Esophagus muscularis mucosa (tissue), 4 donors: ENCODE measurements around the gene OSBPL10. TPM values are rescaled to one million over a fixed set of nuclear protein-coding genes. Genes with fewer than 3 reads are reported as not detected.
"Not testable (repeated sequence)": the region's sequence is repeated elsewhere in the genome, so short reads cannot be mapped to it uniquely, and the experiment has no call there.

Experiments used
- DNase-seq: peaks from one replicate; pipeline ENCODE4 v3.0.0-alpha.2; 2017; ENCODE audit errors: extremely low spot score
- H3K27ac ChIP-seq, 4 donors: fragments of 200-600 bp; sonication (generic); replicated peaks in 1 of 4; 1 replicate in 3 of 4; 2 replicates in 1 of 4; pipeline ENCODE4 v1.5.1; 2016 to 2019; ENCODE audit warnings: mild to moderate bottlenecking in 1 of 4
- H3K27me3 ChIP-seq, 4 donors: fragments of 200-600 bp; sonication (generic); one replicate each; pipeline versions ENCODE4 v1.5.1 to v1.6.0; 2016 to 2019
- H3K36me3 ChIP-seq, 4 donors: fragments of 200-600 bp; sonication (generic); one replicate each; pipeline ENCODE4 v1.5.1; 2016 to 2019
- H3K4me1 ChIP-seq, 4 donors: fragments of 200-600 bp; sonication (generic); one replicate each; pipeline ENCODE4 v1.5.1; 2016 to 2019
- H3K4me3 ChIP-seq, 4 donors: fragments of 200-600 bp; sonication (generic); 1 replicate in 2 of 4; 2 replicates in 2 of 4; pipeline ENCODE4 v1.5.1; 2016 to 2019; ENCODE audit warnings: mild to moderate bottlenecking in 4 of 4, moderate library complexity in 1 of 4
- H3K9me3 ChIP-seq, 4 donors: fragments of 200-600 bp; sonication (generic); 1 replicate in 3 of 4; 2 replicates in 1 of 4; pipeline ENCODE4 v1.5.1; 2016 to 2019
- EP300 ChIP-seq: sonication (generic); formaldehyde crosslinking; IDR thresholded peaks from one replicate; pipeline ENCODE4 v1.6.1; 2017; ENCODE audit warnings: antibody characterized with exemption
- POLR2A ChIP-seq: fragments of 450-650 bp; IDR thresholded peaks from one replicate; pipeline ENCODE4 v1.6.1; 2017; ENCODE audit warnings: antibody characterized with exemption, moderate library complexity, mild to moderate bottlenecking, low read depth
- POLR2AphosphoS5 ChIP-seq, 2 donors: sonication (generic); formaldehyde crosslinking; IDR thresholded peaks; one replicate each; pipeline ENCODE4 v1.6.1; 2017; ENCODE audit warnings: antibody characterized with exemption in 2 of 2
- WGBS: methylation state at CpG from one replicate; pipeline ENCODE4 v1.1.5; 2018; 5-methylcytosine and 5-hydroxymethylcytosine counted together
- intact Hi-C: fragments of 100-400 bp; cut with DNase I; formaldehyde crosslinking; loops from one replicate; pipeline ENCODE4 v1.15.1; 2023
- total RNA-seq, 4 donors: library from RNA; depleted of rRNA; stranded (reverse); fragments of >200 nt; gene quantifications; one replicate each; pipeline versions ENCODE4 v1.1.0 to v1.2.1, GENCODE V29; 2016
- TF ChIP-seq, protein P1 (sequence below), 3 experiments: fragments of 200-600 bp in 2 of 3; fragments of 450-650 bp in 1 of 3; sonication (generic) in 2 of 3; IDR thresholded peaks; one replicate each; pipeline ENCODE4 v1.5.1; 2017 to 2019; ENCODE audit warnings: antibody characterized with exemption in 3 of 3, mild to moderate bottlenecking in 2 of 3, moderate library complexity in 1 of 3

OSBPL10 gene
- total RNA-seq, 4 donors from 2014 or later: 6.3 to 12.2 (median 7.6) TPM

DNA sequence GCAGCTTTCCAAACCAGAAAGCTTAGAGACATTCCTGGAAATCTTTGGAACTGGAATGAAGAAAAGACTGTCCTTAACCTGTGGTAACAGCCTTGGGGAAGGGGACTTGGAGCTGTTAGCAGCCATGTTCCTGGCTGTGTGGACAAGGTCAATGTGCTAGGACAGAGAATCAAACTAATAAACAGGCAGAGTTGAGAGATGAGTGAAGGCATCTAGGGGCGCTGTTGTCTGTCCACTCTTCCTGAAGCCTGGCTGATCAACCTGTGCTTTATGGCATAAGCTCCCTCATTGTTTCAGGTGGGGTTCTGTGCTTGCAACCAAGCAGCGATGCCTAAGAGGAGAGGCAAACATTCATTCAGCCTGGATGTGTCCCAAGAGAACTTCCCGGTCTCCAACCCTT is 19.8 kb upstream of the OSBPL10 start:
- TF ChIP-seq, protein P1, sequence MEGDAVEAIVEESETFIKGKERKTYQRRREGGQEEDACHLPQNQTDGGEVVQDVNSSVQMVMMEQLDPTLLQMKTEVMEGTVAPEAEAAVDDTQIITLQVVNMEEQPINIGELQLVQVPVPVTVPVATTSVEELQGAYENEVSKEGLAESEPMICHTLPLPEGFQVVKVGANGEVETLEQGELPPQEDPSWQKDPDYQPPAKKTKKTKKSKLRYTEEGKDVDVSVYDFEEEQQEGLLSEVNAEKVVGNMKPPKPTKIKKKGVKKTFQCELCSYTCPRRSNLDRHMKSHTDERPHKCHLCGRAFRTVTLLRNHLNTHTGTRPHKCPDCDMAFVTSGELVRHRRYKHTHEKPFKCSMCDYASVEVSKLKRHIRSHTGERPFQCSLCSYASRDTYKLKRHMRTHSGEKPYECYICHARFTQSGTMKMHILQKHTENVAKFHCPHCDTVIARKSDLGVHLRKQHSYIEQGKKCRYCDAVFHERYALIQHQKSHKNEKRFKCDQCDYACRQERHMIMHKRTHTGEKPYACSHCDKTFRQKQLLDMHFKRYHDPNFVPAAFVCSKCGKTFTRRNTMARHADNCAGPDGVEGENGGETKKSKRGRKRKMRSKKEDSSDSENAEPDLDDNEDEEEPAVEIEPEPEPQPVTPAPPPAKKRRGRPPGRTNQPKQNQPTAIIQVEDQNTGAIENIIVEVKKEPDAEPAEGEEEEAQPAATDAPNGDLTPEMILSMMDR (IDR thresholded peaks at IDR 0.05): no peak
- TF ChIP-seq POLR2A (no peak), POLR2AphosphoS5 (IDR thresholded peaks at IDR 0.05) (no peak), EP300 (no peak)
- intact Hi-C loops: no loop called here
- 93% methylated on average over 3 of the region's 3 CpGs for WGBS
- Histone ChIP-seq H3K36me3 (no peaks in the 10 kb centered on the region), H3K4me3 (no peak overlapping the region), H3K27ac (no peak overlapping the region), H3K27me3 (no peaks in the 10 kb centered on the region), H3K9me3 (no peaks in the 10 kb centered on the region), H3K4me1 (no peaks in the 10 kb centered on the region)
- DNase-seq: no peak

DNA sequence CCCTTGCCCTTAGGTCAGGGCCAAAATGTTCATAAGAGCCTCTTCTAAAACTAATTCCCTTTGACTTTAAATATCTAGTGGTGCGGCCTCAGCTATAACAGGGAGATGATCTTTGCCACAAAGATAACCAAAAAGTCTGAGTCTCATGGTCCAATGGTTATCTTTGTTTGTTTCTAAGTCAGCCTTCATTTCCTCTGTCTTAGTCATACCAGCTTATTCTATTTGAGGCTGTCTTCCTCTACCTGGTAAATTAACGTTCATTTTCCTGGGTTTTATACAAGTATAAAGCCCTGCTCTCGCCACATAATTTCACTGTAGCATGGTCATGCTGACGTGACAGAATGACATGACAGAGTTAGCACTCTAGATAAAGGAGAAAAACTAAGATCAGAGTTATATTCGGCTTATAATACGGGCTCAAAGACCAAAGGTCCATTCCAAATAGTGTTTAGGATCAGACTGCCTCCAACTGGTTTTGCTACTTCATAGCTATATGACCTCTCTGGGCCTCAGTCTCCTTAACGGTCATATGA is 18.9 kb upstream of the OSBPL10 start:
- Histone ChIP-seq H3K27ac (no peak overlapping the region), H3K27me3 (no peaks in the 10 kb centered on the region), H3K9me3 (peaks cover 0 to 2% (median 0%) of the 10 kb centered on the region in 4 donors), H3K4me1 (no peaks in the 10 kb centered on the region), H3K36me3 (no peaks in the 10 kb centered on the region), H3K4me3 (no peak overlapping the region)
- WGBS: 88% methylated on average over 7 of the region's 7 CpGs
- TF ChIP-seq POLR2AphosphoS5 (IDR thresholded peaks at IDR 0.05): no peak
- TF ChIP-seq EP300: no peak
- no peak for TF ChIP-seq POLR2A
- TF ChIP-seq, protein P1 (IDR thresholded peaks at IDR 0.05): no peak
- intact Hi-C loops: no loop called here
- no peak for DNase-seq

GRCh38 chr3:31997500-31997899 is 16.4 kb upstream of the OSBPL10 start:
- DNase-seq: no peak
- 67% methylated on average over 6 of the region's 6 CpGs for WGBS

DNA sequence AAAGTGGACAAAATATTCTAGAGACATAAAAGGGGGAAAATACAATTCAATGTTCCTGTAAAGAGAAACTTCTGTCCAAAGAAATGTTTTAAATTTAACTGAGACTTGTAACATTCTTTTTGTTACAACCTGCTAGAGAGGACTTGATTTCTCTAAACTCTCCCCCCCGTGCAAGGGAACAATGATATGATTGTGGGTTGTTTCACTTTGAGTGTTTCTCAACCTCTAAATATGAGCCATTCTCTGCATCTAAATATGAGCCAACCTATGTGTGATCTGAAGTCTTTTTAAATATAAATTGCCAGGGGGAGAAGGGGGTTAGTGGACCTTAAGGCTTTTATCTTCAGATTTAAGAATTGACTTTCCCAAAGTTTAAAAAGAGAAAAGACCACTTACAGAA is 15.1 kb upstream of the OSBPL10 start:
- H3K27me3 ChIP-seq: no peaks in the 10 kb centered on the region
- WGBS: 79% methylated on average over 1 of the region's 1 CpG
- no peaks in the 10 kb centered on the region for H3K4me1 ChIP-seq
- intact Hi-C loops: no loop called here
- DNase-seq: no peak
- H3K9me3 ChIP-seq: peaks cover 0 to 10% (median 3%) of the 10 kb centered on the region in 4 donors
- TF ChIP-seq POLR2AphosphoS5 (IDR thresholded peaks at IDR 0.05): no peak
- no peak for TF ChIP-seq EP300
- no peaks in the 10 kb centered on the region for H3K36me3 ChIP-seq
- no peak overlapping the region for H3K4me3 ChIP-seq
- no peak overlapping the region for H3K27ac ChIP-seq

More at GRCh38 chr3:31997500-31997899, 16.4 kb upstream of the OSBPL10 start:
- intact Hi-C loops: no loop called here
- H3K4me3 ChIP-seq: no peak overlapping the region
- H3K27me3 ChIP-seq: no peaks in the 10 kb centered on the region
- TF ChIP-seq POLR2A (no peak), POLR2AphosphoS5 (IDR thresholded peaks at IDR 0.05) (no peak), EP300 (no peak)
- TF ChIP-seq, protein P1 (IDR thresholded peaks at IDR 0.05): no peak
- H3K27ac ChIP-seq: no peak overlapping the region
- H3K4me1 ChIP-seq: no peaks in the 10 kb centered on the region
- H3K36me3 ChIP-seq: no peaks in the 10 kb centered on the region
- H3K9me3 ChIP-seq: peaks cover 0 to 10% (median 0%) of the 10 kb centered on the region in 4 donors

DNA sequence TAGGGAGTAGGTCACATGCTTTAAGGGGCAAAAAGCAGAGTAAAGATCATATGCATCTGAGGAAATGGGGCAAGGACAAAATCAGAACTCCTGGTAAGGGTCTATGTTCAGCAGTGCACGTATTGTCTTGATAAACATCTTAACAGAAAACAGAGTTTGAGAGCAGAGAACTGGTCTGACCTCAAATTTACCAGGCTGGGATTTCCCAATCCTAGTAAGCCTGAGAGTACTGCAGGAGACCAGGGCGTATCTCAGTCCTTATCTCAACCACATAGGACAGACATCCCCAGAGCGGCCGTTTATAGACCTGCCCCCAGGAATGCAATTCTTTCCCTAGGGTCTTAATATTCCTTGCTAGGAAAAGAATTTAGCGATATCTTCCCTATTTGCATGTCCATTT is 14.0 kb upstream of the OSBPL10 start:
- peaks cover 0 to 18% (median 12%) of the 10 kb centered on the region in 4 donors for H3K9me3 ChIP-seq
- H3K4me3 ChIP-seq, H3K36me3 ChIP-seq, DNase-seq, H3K27me3 ChIP-seq, intact Hi-C loops, H3K4me1 ChIP-seq, H3K27ac ChIP-seq: not testable (repeated sequence)
- 73% methylated on average over 5 of the region's 5 CpGs for WGBS

GRCh38 chr3:31993843-31994242 is 12.8 kb upstream of the OSBPL10 start:
- Histone ChIP-seq H3K4me3 (no peak overlapping the region), H3K9me3 (peaks cover 0 to 28% (median 18%) of the 10 kb centered on the region in 4 donors), H3K4me1 (no peaks in the 10 kb centered on the region), H3K36me3 (no peaks in the 10 kb centered on the region), H3K27ac (no peak overlapping the region), H3K27me3 (no peaks in the 10 kb centered on the region)
- TF ChIP-seq, protein P1 (IDR thresholded peaks at IDR 0.05): no peak
- TF ChIP-seq POLR2AphosphoS5 (IDR thresholded peaks at IDR 0.05) (no peak), EP300 (no peak)
- intact Hi-C loops: no loop called here
- no peak for DNase-seq
- 96% methylated on average over 1 of the region's 1 CpG for WGBS

DNA sequence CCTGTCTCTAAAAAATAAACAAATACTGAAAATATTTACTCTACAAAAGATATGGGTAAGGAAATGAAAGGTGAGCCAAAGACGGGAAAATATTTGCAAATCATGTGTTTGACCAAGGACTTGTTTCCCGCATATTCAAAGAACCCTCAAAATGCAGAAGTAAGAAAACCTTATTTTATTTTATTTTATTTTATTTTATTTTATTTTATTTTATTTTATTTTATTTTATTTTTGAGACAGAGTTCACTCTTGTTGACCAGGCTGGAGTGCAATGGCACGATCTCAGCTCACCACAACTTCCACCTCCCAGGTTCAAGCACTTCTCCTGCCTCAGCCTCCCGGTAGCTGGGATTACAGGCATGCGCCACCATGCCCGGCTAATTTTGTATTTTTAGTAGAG is 11.9 kb upstream of the OSBPL10 start:
- H3K27ac ChIP-seq, DNase-seq, H3K4me1 ChIP-seq, intact Hi-C loops, H3K4me3 ChIP-seq, H3K36me3 ChIP-seq, H3K27me3 ChIP-seq: not testable (repeated sequence)
- peaks cover 0 to 36% (median 21%) of the 10 kb centered on the region in 4 donors for H3K9me3 ChIP-seq
- 95% methylated on average over 6 of the region's 6 CpGs for WGBS
